DOHH2 (cell line): Measurements from ENCODE around the gene FIGNL2.

Source experiments
- H3F3A ChIP-seq: fragments of 200-600 bp; sonication (generic), shearing (Covaris generic); 2 replicates; pipeline ENCODE4 v1.6.0; 2016; ENCODE audit warnings: antibody characterized with exemption, mild to moderate bottlenecking; ENCODE audit not compliant: control insufficient read depth, insufficient read depth
- H3K27ac ChIP-seq: fragments of 200-600 bp; sonication (generic); 2 replicates; pipeline ENCODE4 v1.5.1; 2014; ENCODE audit warnings: low read depth, mild to moderate bottlenecking, low read length, moderate library complexity
- H3K27me3 ChIP-seq: fragments of 200-600 bp; sonication (generic); 2 replicates; pipeline ENCODE4 v1.6.1; 2014; ENCODE audit warnings: mild to moderate bottlenecking, low read length, mixed read lengths; ENCODE audit not compliant: control insufficient read depth
- H3K36me3 ChIP-seq: fragments of 200-600 bp; sonication (generic); 2 replicates; pipeline ENCODE4 v1.6.1; 2014; ENCODE audit warnings: mild to moderate bottlenecking, low read length, moderate library complexity, mixed read lengths; ENCODE audit not compliant: control insufficient read depth
- H3K4me1 ChIP-seq: fragments of 200-600 bp; sonication (generic); 2 replicates; pipeline ENCODE4 v1.6.1; 2014; ENCODE audit warnings: mild to moderate bottlenecking, low read length, mixed read lengths; ENCODE audit not compliant: control insufficient read depth
- H3K4me2 ChIP-seq: fragments of 200-600 bp; sonication (generic); 2 replicates; pipeline ENCODE4 v1.6.0; 2014; ENCODE audit warnings: mild to moderate bottlenecking, low read length, moderate library complexity
- H3K4me3 ChIP-seq: fragments of 200-600 bp; sonication (generic); 2 replicates; pipeline ENCODE4 v1.5.1; 2014; ENCODE audit warnings: mild to moderate bottlenecking, low read length, mixed read lengths
- H3K79me2 ChIP-seq: fragments of 200-600 bp; sonication (generic); 2 replicates; pipeline ENCODE4 v1.6.1; 2014; ENCODE audit warnings: mild to moderate bottlenecking, low read length, mixed read lengths; ENCODE audit not compliant: control insufficient read depth
- H3K9me2 ChIP-seq: fragments of 200-600 bp; sonication (generic); replicated peaks from 2 replicates; pipeline ENCODE4 v1.6.1; 2014; ENCODE audit warnings: mild to moderate bottlenecking, low read length, mixed read lengths; ENCODE audit not compliant: control insufficient read depth
- H3K9me3 ChIP-seq: fragments of 200-600 bp; sonication (generic); 2 replicates; pipeline ENCODE4 v1.6.1; 2014; ENCODE audit warnings: antibody characterized with exemption, low read length, mixed read lengths; ENCODE audit not compliant: control insufficient read depth, insufficient read depth
- H4K20me1 ChIP-seq: fragments of 200-600 bp; sonication (generic); 2 replicates; pipeline ENCODE4 v1.6.0; 2014; ENCODE audit warnings: low read depth, mild to moderate bottlenecking, antibody characterized with exemption, low read length, moderate library complexity; ENCODE audit not compliant: control insufficient read depth, insufficient read depth
- EZH2phosphoT487 ChIP-seq: fragments of 200-600 bp; sonication (generic); IDR thresholded peaks from 2 replicates; pipeline ENCODE4 v1.6.1; 2017; ENCODE audit warnings: borderline replicate concordance, mild to moderate bottlenecking, antibody characterized with exemption, low read length, moderate library complexity, mixed read lengths
- TF ChIP-seq, protein P1 (sequence below): fragments of 200-600 bp; sonication (generic); IDR thresholded peaks from one replicate; pipeline ENCODE4 v1.5.1; 2014; ENCODE audit warnings: antibody characterized with exemption, mild to moderate bottlenecking, low read depth, low read length; ENCODE audit not compliant: poor library complexity, severe bottlenecking

The FIGNL2 gene

DNA sequence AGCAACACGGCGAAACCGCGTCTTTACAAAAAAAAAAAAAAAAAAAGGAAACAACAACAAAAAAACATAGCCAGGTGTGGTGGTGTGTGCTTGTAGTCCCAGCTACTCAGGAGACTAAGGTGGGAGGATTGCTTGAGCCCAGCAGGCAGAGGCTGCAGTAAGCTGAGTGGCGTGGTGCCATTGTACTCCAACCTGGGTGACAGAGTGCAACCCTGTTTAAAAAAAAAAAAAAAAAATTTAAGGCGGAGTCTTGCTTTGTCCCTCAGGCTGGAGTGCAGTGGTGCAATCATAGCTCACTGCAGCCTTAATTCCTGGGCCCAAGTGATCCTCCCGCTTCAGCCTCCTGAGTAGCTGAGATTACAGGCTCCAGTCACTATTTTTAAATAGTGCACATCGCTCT lies 18.2 kb upstream of the FIGNL2 start:
- no peak overlapping the region for H3K4me3 ChIP-seq
- no peaks in the 10 kb centered on the region for H3K79me2 ChIP-seq
- no peaks in the 10 kb centered on the region for H4K20me1 ChIP-seq
- no peaks in the 10 kb centered on the region for H3F3A ChIP-seq
- TF ChIP-seq EZH2phosphoT487, result no peak
- TF ChIP-seq, protein P1, sequence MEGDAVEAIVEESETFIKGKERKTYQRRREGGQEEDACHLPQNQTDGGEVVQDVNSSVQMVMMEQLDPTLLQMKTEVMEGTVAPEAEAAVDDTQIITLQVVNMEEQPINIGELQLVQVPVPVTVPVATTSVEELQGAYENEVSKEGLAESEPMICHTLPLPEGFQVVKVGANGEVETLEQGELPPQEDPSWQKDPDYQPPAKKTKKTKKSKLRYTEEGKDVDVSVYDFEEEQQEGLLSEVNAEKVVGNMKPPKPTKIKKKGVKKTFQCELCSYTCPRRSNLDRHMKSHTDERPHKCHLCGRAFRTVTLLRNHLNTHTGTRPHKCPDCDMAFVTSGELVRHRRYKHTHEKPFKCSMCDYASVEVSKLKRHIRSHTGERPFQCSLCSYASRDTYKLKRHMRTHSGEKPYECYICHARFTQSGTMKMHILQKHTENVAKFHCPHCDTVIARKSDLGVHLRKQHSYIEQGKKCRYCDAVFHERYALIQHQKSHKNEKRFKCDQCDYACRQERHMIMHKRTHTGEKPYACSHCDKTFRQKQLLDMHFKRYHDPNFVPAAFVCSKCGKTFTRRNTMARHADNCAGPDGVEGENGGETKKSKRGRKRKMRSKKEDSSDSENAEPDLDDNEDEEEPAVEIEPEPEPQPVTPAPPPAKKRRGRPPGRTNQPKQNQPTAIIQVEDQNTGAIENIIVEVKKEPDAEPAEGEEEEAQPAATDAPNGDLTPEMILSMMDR, result no peak
- no peaks in the 10 kb centered on the region for H3K9me3 ChIP-seq
- H3K36me3 ChIP-seq, result no peaks in the 10 kb centered on the region
- no peaks in the 10 kb centered on the region for H3K4me1 ChIP-seq
- peaks cover 18% of the 10 kb centered on the region for H3K27me3 ChIP-seq
- no peak overlapping the region for H3K4me2 ChIP-seq
- H3K9me2 ChIP-seq, result no peaks in the 10 kb centered on the region
- no peak overlapping the region for H3K27ac ChIP-seq

DNA sequence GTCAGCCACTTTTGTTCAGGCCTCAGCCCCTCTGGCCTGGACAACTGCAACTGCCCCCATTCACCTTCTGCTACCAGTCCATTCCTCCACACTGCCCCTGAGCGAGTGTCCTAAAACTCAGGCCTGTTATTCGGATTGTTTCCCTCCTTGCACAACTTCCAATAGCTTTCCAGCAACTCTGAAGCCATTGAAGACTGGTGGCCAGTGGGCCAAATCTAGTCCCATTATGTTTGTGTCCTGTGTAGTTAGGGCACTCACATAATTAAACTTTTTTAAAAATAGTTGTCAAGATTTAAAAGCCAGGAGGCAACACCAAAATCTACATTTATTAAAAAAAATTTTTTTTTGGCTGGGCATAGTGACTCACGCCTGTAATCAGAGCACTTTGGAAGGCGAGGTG lies 17.8 kb upstream of the FIGNL2 start:
- peaks cover 18% of the 10 kb centered on the region for H3K27me3 ChIP-seq
- H3K4me3 ChIP-seq, result no peak overlapping the region
- no peaks in the 10 kb centered on the region for H3K9me2 ChIP-seq
- H3K36me3 ChIP-seq, result no peaks in the 10 kb centered on the region
- no peaks in the 10 kb centered on the region for H3K79me2 ChIP-seq
- H4K20me1 ChIP-seq, result no peaks in the 10 kb centered on the region
- H3K4me2 ChIP-seq, result no peak overlapping the region
- H3K9me3 ChIP-seq, result no peaks in the 10 kb centered on the region
- H3F3A ChIP-seq, result no peaks in the 10 kb centered on the region
- H3K4me1 ChIP-seq, result no peaks in the 10 kb centered on the region
- no peak overlapping the region for H3K27ac ChIP-seq
- TF ChIP-seq, protein P1, result no peak
- no peak for TF ChIP-seq EZH2phosphoT487

DNA sequence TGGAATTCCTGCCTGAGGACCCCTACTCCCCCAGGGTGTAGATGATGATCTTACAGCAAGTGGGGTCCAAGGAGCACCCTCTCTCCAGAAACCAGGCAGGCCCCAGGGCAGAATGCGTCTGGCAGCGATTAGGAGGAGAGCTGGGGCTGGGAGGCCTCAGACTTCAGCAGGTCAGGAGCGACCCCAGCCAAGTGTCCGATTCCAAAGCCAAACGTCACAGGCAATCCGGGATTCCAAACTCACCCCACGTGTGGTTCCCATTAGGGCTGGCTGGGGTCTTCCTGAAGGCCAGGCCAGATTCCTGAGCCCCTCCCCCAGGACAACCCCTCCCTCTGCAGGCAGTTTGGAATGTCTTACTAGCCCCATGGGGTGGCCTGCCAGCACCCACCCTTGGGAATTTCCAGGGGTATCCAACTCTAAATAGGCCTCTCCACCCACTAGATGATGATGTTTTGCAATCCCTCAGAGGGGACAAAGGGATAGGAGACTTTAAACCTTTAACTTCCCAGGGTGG lies 17.3 kb upstream of the FIGNL2 start:
- Histone ChIP-seq H3K4me3 (no peak overlapping the region), H3K9me3 (no peaks in the 10 kb centered on the region), H3K36me3 (no peaks in the 10 kb centered on the region), H3K27me3 (peaks cover 16% of the 10 kb centered on the region), H3K27ac (no peak overlapping the region), H3F3A (no peaks in the 10 kb centered on the region), H3K4me1 (no peaks in the 10 kb centered on the region), H3K79me2 (no peaks in the 10 kb centered on the region), H4K20me1 (no peaks in the 10 kb centered on the region), H3K4me2 (no peak overlapping the region), H3K9me2 (no peaks in the 10 kb centered on the region)
- TF ChIP-seq, protein P1, result no peak
- TF ChIP-seq EZH2phosphoT487, result no peak
